HG03095 (cell line): ENCODE results near the gene HOXB9.

Source experiments
- ATAC-seq: cut with Tn5 transposase; IDR thresholded peaks from one replicate; pipeline ENCODE4 v1.9.1; 2021; ENCODE audit warnings: moderate library complexity; ENCODE audit not compliant: unreplicated experiment

HOXB9 gene

DNA sequence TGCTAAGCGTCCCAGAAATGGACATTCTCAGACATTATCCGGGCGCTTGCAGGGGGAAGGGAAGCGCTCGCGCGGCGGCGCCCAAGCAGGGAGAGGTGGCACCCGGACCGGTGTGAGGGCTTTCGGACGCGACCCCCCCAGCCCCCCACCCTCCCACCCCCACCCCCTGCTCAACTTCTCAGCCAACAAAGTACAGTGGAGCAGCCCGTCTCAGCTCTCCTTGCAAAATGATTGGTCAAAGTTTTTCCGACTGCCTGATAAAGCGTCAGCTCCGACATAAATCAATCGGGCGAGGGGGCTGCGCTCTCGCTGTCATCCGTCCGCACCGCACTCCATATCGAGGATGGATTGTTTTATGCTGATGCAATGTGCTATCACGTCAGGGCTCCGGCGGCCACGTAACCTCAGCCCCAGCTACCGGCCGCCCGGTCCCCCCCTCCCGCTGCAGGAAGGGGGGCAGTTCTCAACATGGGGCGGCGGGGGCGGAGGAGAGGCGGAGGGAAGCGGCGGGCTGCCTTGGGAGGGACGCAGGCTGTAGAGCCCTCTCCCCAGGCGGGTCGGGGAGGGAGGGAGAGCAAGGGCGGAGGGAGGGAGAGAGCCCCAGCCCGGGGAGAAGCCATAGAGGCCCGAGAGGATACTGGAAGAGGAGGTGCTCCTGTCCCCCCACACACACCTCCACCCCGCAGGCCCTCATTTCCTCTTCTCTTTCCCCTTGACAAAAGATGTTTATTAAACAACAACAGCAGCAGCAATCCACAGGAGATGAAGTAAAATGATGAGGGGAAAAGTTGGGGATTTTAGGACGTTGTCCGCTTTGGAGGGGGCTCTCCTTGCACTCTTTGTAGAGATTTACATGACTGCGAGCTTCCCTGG is at the start of gene HOXB9:
TSS of gene HOXB9 (minus strand) at position 114 of the 873 bp plus-strand sequence. CDS start at position 25, 89 bp downstream.
- ATAC-seq = no peak

DNA sequence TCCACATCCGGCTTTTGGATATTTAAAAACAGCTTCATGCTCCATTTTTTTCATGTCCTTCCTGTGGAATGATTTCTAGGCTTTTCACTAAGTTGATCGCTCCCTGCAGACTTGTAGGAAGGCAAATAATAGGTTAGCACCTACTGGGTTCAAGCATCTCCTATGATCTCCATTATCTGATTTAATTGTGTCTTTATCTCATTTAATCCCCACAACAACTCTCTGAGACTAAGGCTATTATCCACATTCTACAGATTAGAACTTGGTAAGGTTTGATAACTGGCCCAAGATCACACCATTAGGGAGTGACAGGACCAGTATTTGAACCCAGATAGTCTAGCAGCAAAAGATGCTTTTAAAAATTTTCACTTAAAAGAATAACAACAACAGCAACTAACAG is 46.2 kb upstream of the HOXB9 start:
- no peak for ATAC-seq

DNA sequence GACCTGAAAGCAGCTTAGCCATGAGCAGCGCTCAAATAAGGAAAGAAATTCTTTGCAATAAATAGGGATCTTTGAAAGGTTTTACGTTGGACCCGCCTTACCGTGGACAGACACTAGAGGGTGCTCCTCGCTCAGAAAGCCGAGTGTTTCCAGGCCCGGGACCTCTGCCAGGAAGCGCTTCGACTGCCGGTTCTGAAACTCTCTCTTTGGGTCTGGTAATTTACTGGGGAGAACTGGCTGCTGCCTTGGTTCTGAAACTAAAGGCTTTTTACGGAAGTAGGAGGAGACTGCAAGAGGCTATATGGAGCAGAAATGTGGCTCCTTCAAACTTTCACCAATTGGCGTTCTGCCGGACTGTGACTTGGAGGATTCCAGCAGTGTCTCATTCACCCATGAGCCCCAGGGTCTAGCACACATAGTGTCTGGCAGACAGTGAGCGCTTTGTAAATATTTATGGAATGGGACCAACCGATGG is 45.6 kb upstream of the HOXB9 start:
- no peak for ATAC-seq

DNA sequence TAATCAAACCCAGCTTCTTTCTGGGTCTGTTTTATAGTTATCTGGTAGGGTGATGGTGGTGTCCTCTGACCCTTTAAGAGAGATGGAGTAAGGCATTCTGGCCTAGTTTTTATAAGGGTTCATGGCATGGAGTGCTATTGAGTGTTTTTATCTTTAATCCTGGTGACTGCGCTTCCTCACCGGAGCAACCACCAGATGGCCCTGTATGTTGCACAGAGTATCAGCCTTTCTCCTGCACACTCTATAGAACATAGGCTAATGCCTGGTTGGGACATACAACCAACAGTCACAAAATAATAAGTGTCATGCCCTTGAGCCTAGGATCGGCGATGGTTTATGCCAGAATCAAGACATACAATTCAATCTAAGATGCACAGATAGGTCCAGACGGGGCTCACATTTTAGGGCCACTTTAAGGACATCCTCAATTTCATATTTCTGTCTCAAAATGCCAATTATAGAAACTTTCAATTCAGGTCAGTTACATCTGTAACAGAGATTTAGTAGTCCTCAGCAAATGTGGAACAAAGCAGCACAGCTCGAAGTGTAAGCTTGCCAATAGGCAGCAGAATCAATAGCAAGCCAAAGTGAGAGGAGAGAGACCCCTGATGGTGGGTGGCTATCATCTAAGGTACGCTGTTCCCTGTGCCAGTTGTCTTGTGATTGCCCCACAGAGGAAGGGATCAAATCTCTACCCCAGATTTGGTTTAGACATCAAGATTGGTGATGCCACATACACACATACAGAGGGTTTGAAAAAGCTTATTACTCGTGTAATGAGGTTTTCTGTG is 37.2 kb upstream of the HOXB9 start:
- ATAC-seq = no peak

DNA sequence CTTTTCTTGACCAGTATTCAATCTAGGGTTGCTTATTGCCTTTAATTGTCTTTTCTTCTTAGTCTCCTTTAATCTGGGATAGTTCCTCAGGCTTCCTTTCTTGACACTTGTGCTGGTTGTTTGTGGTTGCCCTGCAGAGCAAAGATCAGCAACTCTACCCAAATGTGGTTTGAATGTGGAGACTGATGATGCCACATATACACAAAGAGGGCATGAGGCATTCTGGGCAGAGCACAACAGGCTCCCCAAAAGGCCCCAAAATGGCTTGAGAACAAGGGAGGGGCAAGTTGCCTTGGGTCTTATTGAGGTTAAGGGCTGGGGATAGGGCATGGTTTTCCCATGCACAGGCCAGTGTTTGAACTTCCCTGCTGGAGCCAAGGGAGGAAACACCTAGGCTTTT is 29.8 kb upstream of the HOXB9 start:
- ATAC-seq = no peak

DNA sequence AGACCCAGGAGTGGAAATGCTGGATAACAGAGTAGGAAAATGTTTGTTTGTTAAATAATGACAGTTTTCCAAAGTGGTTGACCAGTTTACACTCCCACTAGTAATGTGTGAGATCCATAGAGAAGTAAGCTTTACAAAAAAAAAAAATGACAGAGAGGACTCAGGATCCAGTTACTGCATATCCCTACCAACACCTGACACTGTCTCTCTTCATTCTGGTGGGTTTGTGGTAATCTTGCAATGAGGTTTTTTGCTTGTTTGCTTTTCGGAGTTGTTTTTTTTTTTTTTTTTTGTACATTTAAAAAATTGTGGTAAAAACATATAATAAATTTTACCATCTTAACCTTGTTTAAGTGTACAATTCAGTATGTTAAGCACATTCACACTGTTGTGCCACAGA is 23.6 kb upstream of the HOXB9 start:
- no peak for ATAC-seq

DNA sequence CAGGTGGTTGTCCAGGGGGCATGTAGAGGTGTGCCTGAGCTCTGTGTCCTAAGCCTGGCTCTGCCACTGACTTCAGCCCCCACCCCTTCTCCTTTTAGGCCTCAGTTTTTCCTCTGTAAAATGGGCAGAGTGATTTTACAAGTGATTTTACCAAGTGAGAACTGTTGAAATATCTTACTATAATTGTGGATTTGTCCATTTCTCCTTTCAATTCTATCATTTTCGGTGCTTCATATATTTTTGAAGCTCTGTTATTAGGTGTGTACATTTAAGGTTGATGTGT is 21.7 kb upstream of the HOXB9 start:
- ATAC-seq = no peak

DNA sequence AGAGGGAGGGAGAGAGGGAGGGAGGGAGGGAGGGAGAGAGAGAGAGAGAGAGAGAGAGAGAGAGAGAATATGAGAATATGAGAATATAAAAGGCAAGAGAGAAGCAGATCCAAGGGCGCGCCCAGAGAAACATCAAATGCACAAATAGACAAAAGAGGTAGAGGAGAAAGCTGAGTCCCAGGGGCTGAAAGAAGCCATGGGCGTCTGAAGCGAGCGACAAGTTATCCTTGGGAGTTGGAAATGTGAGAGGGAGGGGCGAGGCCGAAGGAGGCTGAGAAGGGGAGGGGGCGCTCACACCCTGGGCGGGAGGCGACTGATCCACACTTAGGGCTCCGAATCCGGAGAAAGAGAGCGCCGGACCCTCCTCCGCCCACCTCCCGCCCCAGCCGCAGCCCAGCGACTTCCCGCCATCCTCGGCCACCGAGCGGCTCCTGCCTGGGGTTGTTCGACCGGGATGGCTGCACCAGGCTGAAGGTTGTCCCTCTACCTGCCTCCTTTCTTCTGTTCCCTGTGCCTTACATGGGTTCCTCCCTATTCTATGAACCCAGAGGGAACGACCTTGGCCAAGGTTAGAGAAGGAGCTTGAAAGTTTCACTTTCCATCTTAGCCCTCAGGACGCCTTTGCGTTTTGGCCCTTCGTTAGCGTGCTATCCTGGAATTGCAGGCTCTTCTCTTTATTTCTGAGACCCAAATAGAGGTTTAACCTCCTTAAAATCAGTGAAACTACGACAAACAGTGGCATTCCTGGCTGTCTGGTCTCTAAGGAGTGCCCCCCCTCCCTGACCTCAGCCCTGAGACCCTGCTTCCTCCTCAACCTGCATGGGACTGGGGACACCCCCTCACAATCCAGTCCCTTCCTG is 21.2 kb upstream of the HOXB9 start:
- ATAC-seq = no peak

DNA sequence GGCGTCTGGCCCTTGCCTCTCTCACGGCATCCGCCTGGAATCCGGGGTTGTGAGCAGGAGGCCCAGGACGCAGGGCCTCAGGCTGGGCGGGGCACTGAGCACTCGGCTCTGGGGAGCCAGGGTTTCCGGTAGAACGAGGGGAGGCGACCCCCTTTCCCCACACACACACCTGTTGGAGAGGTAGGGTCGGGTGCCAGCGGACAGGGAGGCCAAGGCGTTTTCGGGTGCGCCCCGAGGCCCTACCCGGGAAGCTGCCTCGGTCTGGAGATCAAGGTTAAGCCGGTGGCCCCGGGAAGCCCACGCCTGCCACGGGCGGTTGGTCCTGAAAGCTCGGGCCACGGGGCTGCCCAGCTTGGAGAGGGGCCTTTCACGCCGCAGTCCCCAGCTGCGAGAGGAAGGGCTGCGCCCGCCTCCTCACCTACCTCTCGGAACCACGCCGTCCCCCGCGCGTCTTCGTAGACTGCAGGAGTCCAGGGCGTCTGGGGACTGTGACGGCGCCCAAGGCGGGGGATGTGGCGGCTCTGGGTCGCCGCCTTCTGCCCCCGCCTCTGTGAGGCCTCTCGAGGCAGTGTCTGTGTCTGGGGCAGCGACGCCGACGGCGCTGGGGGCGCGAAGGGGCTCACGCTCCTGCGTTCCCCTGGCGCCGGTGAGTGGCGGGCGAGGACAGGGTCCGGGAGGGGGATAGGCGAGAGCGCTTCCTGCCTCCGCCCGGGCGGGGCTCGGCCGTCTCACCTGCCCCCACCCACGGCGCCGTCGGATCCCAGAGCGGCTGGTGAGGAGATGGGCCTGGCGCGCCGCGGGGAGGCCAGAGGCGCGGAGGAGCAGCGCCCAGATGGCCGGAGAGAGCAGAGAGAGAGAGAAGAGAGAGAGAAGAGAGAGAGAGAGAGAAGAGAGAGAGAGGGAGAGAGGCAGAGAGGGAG is 20.3 kb upstream of the HOXB9 start:
- ATAC-seq = no peak

DNA sequence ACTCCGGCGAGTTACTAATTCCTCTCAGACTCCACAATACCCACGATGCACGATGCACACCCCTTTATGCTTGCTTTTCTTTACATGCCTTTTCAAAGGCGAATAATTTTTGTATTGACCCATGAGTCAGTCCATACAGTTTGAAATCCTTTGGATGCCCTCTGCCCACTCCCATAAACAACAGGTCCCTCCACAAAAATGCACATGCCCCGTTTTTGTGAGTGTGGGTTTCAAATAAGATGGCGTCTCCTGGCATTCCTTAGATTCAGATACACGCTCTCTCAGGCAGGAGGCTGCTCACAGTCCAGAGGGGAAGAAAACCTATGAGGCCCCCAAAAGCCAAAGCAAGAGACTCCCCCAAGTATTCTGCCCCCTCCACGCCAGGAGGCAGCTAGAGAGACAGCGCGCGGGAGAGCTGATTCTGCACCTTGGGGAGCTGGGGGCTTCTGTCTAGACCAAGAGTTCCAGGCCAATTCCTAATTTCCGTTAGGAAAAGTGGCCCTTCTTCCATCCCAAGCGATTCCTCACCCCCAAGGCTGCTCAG is 19.6 kb upstream of the HOXB9 start:
- ATAC-seq = no peak

DNA sequence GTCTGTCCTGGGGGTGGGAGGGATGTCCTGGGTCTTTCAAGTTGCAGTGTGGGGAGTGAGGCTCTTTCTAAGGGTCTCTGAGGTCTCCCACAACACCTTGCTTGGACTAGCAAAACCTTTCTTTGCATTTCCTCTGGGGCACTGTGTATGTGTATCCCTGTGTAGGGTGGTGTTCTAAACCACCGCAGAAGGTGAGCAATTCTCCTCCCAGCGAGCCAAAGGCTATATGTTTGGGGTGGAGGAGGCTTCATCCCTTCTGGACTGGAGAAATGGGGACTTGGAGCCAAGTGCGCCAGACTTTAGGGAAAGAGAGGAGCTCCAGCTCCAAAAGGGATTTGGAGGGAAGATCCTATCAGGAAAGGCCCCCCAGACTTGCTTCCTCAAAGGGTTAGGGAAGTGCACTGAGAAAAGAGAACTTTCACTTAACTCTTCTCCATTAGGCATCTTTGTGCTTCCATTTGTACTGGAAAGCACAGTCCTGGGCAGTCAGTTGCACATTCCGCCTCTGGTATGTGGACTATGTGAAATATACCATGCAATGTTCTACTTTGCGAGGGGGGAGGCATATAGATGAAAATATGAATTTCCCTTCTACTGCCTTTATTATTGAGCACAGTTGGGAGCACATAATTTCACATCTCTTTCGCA is 18.9 kb upstream of the HOXB9 start:
- ATAC-seq = no peak

DNA sequence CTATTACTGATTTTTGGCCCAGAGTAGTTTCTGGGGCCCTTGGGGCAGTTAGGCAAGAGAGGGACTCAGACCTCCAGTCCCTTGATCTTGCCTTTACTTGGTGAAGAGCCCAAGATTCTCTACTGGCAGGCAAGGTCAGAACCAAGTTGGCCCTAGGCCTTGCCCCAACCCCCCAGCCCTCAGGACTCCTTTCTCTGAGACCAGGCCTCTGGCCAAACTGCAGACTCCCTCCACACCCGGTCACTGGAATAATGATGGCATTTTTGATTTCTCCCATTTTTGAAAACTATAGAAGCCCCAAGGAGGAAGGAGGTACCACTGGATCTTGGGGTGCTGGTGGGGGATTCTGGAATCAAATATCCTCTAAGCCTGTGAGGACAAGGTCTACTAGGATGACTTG is 18.0 kb upstream of the HOXB9 start:
- ATAC-seq = no peak

DNA sequence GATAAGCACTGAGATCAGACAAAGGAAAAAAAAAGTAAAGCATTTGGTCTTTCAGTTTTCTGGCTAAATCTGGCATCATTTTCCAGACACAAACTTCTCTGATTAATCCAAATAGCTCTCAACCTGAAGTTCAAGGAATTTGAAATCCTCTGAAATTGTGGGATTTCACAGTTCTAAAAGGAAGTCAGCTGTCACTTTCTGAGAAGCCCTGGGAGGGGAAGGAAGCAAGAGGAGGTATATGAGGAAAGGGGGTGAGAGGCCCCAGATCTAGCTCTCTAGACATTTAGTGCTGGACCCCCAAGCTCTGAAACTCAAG is 17.5 kb upstream of the HOXB9 start:
- ATAC-seq = no peak

DNA sequence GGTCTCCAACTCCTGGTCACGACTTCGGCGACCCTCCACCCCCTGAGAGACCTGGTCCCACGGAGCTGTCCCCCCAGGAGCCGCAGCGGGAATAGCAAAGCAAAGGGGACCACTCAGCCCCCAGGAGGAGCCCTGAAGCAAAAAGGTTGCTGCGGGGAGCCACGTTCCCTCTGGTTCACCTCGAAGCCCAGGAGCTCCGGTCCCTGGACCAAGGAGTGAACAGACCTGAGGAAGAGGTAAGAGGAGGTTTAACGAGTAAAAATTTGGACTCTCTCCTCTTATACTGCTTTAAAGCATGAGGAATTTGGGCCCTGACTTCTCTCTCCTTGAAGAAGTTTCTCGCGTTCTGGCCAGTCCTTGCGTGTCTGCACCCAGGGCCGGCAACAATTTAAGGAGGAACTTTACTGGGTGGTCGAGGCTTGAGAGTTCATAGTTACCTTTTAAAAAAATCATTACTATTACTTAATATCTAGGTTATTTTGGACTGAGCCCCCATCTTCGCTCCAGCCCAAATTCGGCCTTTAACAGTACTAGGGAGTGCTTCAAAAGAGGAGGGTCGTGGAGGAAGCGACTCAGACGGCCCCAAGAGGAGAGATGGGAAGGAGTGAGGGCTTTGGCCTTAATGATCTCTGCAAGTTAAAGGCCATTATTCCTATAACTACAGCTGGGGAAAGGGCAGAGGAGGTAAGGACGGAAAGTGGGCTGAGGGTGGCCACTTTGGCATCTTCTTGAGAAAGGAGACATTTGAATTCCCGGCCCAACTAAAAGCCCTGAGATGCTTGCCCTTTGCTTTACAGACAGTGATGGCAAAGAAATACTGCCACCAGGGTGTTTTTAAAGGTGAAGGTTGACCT is 16.9 kb upstream of the HOXB9 start:
- ATAC-seq = no peak

DNA sequence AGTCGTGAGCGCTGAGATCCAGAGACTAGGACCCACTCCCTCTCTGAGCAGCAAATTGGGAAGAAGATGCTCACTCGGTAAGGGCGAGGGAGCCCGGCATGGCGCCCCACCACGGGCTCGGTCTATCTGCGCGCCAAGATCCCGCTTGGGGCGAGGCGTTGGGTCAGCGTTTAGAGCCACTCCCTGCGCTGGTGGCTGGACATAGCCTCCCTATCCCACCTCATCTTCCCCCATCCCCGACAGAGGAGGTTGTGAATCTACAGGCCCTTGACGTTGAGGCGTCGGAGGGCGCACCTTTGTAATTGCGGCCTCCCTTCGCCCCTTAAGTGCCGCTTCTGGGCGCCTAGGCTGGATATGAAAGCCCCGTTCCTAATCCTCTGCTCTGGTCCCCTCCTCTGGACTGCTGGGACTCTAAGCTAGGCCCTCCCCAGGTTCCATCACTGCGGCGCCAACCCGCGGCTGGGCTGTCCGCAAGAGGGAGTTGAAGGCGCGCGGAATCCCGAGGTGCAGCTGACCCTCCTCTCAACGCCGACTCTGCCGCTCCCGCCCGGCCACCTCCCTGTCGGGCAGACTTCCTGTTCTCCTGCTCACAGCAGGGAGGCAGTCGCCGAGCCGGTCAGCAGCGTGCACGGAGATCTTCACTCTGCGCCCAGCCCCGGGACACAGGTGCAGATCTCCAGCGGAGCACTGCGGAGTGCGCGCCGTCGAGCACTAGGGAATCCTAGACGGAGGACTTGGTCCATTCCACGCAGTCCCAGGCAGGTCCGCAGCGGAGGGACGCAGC is 16.1 kb upstream of the HOXB9 start:
- no peak for ATAC-seq

DNA sequence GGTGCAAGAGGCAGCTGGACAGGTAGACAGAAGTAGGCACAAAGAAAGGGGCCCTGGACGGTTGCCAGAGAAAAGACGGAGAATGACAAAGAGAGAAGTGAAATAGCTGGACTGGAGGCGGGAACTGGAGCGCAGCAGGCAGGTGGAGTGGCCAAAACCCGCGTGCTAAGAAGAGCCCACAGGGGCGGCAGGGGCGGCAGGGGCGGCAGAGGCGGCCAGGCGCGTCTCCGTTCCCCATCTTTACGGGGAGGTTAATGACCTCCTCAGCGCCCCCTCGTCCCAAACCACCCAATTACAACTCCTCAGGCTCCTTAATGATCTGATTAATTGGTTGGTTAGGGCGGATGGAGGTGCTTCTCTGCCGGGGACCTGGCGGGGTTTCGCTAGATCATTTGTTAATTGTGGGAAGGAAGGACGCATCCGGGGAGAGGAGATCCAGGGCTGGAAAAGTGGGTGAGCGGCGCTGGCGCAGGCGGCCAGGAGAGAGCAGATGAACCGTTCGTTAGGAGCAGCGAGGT is 15.4 kb upstream of the HOXB9 start:
- no peak for ATAC-seq

DNA sequence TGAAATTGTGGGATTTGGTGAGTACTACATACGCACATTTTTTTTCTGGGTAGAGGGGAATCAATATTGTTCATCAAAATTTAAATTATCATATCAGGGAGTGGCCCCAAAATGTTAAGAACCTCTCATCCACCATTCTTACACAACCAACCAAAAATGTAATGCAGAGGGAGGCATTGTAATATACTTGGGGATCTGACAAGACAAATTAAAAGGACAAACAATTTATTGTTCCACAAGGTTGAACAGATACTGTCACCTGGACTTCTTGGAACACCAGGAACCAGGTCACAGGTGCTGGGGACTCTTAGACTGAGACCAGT is 14.7 kb upstream of the HOXB9 start:
- no peak for ATAC-seq
